ENCODE measurements around the gene ANKS1A. TPM values are rescaled to one million over a fixed set of nuclear protein-coding genes. Genes with fewer than 3 reads are reported as not detected.

ANKS1A gene
- total and polyA plus RNA-seq, 11 donors: 11.0 to 49.5 (median 29.3) TPM

- Histone ChIP-seq H3K4me1 (peaks cover 0 to 45% (median 20%) of the 10 kb centered on the region in 12 donors), H3K4me3 (no peak overlapping the region), H3K27me3 (no peaks in the 10 kb centered on the region), H3K36me3 (peaks cover 0 to 76% (median 57%) of the 10 kb centered on the region in 9 donors), H3K9me3 (no peaks in the 10 kb centered on the region), H3K27ac (peak overlapping the region in 6 of 12 donors; percentile 32 to 61 (median 48))
- TF ChIP-seq POLR2A (IDR thresholded peaks at IDR 0.05): no peak
- DNase-seq: peak in 2 of 5 donors; percentile 10 to 21
- 58 to 72% (median 64%) methylated on average over 9 of the region's 9 CpGs for WGBS, 4 donors
- peak; percentile 16 to 57 (median 46) for ATAC-seq
- intact Hi-C loops (cut with DNase I): loop anchor here in 1 of 10 donors (5.0 kb wide), 1 partner anchor 71 kb away; no protein-coding TSS in a partner anchor
These were observed 179.2 kb downstream of the ANKS1A start for GRCh38 chr6:35068206-35068605.

- DNase-seq: peak in 1 of 5 donors; percentile 10
- ATAC-seq: peak in 1 of 4 donors; percentile 7
- Histone ChIP-seq H3K4me1 (peaks cover 0 to 45% (median 16%) of the 10 kb centered on the region in 12 donors), H3K27me3 (no peaks in the 10 kb centered on the region), H3K36me3 (peaks cover 0 to 76% (median 57%) of the 10 kb centered on the region in 9 donors), H3K27ac (peak overlapping the region in 6 of 12 donors; percentile 32 to 61 (median 48)), H3K9me3 (no peaks in the 10 kb centered on the region), H3K4me3 (no peak overlapping the region)
- WGBS, 4 donors: 74 to 80% (median 77%) methylated on average over 7 of the region's 7 CpGs
- TF ChIP-seq POLR2A (IDR thresholded peaks at IDR 0.05) (no peak), CTCF (IDR thresholded peaks at IDR 0.05) (no peak)
- intact Hi-C loops (cut with DNase I): loop anchor here in 1 of 10 donors (5.0 kb wide), 1 partner anchor 71 kb away; no protein-coding TSS in a partner anchor
These were observed 179.6 kb downstream of the ANKS1A start for GRCh38 chr6:35068644-35069043.

- no peaks in the 10 kb centered on the region for H3K9me3 ChIP-seq
- H3K27ac ChIP-seq: peak overlapping the region in 3 of 12 donors; percentile 32 to 51 (median 34)
- H3K4me1 ChIP-seq: peaks cover 0 to 43% (median 10%) of the 10 kb centered on the region in 12 donors
- TF ChIP-seq CTCF (IDR thresholded peaks at IDR 0.05): no peak
- no peak for TF ChIP-seq POLR2A (IDR thresholded peaks at IDR 0.05)
- H3K36me3 ChIP-seq: peaks cover 0 to 80% (median 60%) of the 10 kb centered on the region in 9 donors
- 95 to 97% (median 97%) methylated on average over 2 of the region's 2 CpGs for WGBS, 4 donors
- H3K27me3 ChIP-seq: no peaks in the 10 kb centered on the region
- no peak overlapping the region for H3K4me3 ChIP-seq
- DNase-seq (no peak), ATAC-seq (no peak)
- intact Hi-C loops (cut with DNase I): loop anchor here in 1 of 10 donors (5.0 kb wide), 1 partner anchor 72 kb away; no protein-coding TSS in a partner anchor
These were observed 180.2 kb downstream of the ANKS1A start for GRCh38 chr6:35069262-35069661.

- no peak for ATAC-seq
- intact Hi-C loops (cut with DNase I): loop anchor here in 2 of 10 donors (10.0 kb wide), 1 partner anchor 65 kb away; no protein-coding TSS in a partner anchor
- DNase-seq: no peak
- Histone ChIP-seq H3K9me3 (no peaks in the 10 kb centered on the region), H3K27me3 (no peaks in the 10 kb centered on the region), H3K36me3 (peaks cover 0 to 81% (median 62%) of the 10 kb centered on the region in 9 donors), H3K4me1 (peaks cover 0 to 35% (median 2%) of the 10 kb centered on the region in 12 donors), H3K27ac (no peak overlapping the region), H3K4me3 (no peak overlapping the region)
- 89 to 97% (median 90%) methylated on average over 2 of the region's 2 CpGs for WGBS, 4 donors
- TF ChIP-seq CTCF (IDR thresholded peaks at IDR 0.05) (no peak), POLR2A (IDR thresholded peaks at IDR 0.05) (no peak)
These were observed 181.1 kb downstream of the ANKS1A start for GRCh38 chr6:35070111-35070510.
